Activated CD4-positive, alpha-beta memory T cell treated with anti-CD3 and anti-CD28 coated beads for 36 hours (primary cell): ENCODE measurements around the gene ITGB1BP1. TPM values are rescaled to one million over a fixed set of nuclear protein-coding genes. Genes with fewer than 3 reads are reported as not detected.

Source experiments
- CTCF ChIA-PET: fragments of 350-600 bp; sonication (Branson Sonifier 250); formaldehyde crosslinking; loops from one replicate; lab custom pipeline; 2021; ENCODE audit warnings: antibody characterized with exemption, inconsistent platforms; lab: Charles Lee
- POLR2A ChIA-PET: fragments of 350-600 bp; sonication (Branson Sonifier 250); formaldehyde crosslinking; loops from one replicate; lab custom pipeline; 2021; ENCODE audit warnings: antibody characterized with exemption; lab: Charles Lee
- DNase-seq: peaks from one replicate; pipeline ENCODE4 v3.0.0-alpha.2; 2020
- H3K27ac Mint-ChIP-seq: one replicate; pipeline ENCODE4 v1.8.0; 2021; ENCODE audit warnings: mixed read lengths
- H3K27me3 Mint-ChIP-seq: one replicate; pipeline ENCODE4 v1.8.0; 2021; ENCODE audit warnings: mixed read lengths
- H3K36me3 Mint-ChIP-seq: one replicate; pipeline ENCODE4 v1.8.0; 2021; ENCODE audit warnings: mixed read lengths
- H3K4me1 Mint-ChIP-seq: one replicate; pipeline ENCODE4 v1.8.0; 2021; ENCODE audit warnings: low read depth, mixed read lengths
- H3K4me3 Mint-ChIP-seq: one replicate; pipeline ENCODE4 v1.8.0; 2021; ENCODE audit warnings: mild to moderate bottlenecking, mixed read lengths
- H3K9me3 Mint-ChIP-seq: one replicate; pipeline ENCODE4 v1.8.0; 2021; ENCODE audit warnings: mixed read lengths
- intact Hi-C: fragments of 100-400 bp; cut with micrococcal nuclease; formaldehyde crosslinking; loops from one replicate; pipeline ENCODE4 v1.15.1; 2023
- total RNA-seq, 2 experiments: library from RNA; stranded (reverse); gene quantifications; one replicate each; pipeline ENCODE4 v1.2.3, GENCODE V29; 2021

Gene ITGB1BP1
- total RNA-seq, 2 experiments from 2014 or later: 136 to 142 TPM

GRCh38 chr2:9451231-9451630, 27.9 kb upstream of the ITGB1BP1 start:
- Mint-ChIP-seq H3K4me3 (no peak overlapping the region), H3K9me3 (no peaks in the 10 kb centered on the region), H3K36me3 (peaks cover 35% of the 10 kb centered on the region), H3K27me3 (no peaks in the 10 kb centered on the region), H3K4me1 (no peaks in the 10 kb centered on the region), H3K27ac (no peak overlapping the region)
- DNase-seq: no peak
- intact Hi-C loops: no loop called here
- ChIA-PET CTCF (no interaction called here), POLR2A (interaction anchor here (0.6 kb wide), 1 partner anchor 29 kb away, joined by 8 read pairs; no protein-coding TSS in a partner anchor)

- Mint-ChIP-seq H3K36me3 (peaks cover 51% of the 10 kb centered on the region), H3K9me3 (no peaks in the 10 kb centered on the region), H3K27ac (peak overlapping the region; percentile 44), H3K4me1 (peaks cover 21% of the 10 kb centered on the region), H3K4me3 (no peak overlapping the region), H3K27me3 (no peaks in the 10 kb centered on the region)
- ChIA-PET CTCF (no interaction called here), POLR2A (interaction anchor here (1.1 kb wide), 1 partner anchor 110 kb away, joined by 3 read pairs; the partner anchor contains the start of gene ADAM17)
- DNase-seq: peak; percentile 24
- intact Hi-C loops: no loop called here
Measured at GRCh38 chr2:9445089-9445488, 21.8 kb upstream of the ITGB1BP1 start.

- no peak for DNase-seq
- no peaks in the 10 kb centered on the region for H3K27me3 Mint-ChIP-seq
- no peak overlapping the region for H3K27ac Mint-ChIP-seq
- no peak overlapping the region for H3K4me3 Mint-ChIP-seq
- CTCF ChIA-PET: interaction anchor here (0.7 to 0.8 kb wide), 2 partner anchors 301 to 541 kb away, joined by 3 read pairs; no protein-coding TSS in a partner anchor
- intact Hi-C loops: no loop called here
- POLR2A ChIA-PET: no interaction called here
- peaks cover 21% of the 10 kb centered on the region for H3K4me1 Mint-ChIP-seq
- peaks cover 45% of the 10 kb centered on the region for H3K36me3 Mint-ChIP-seq
- H3K9me3 Mint-ChIP-seq: no peaks in the 10 kb centered on the region
Measured at GRCh38 chr2:9443526-9443925, 20.2 kb upstream of the ITGB1BP1 start.

GRCh38 chr2:9441556-9441955, 18.2 kb upstream of the ITGB1BP1 start:
- no peak for DNase-seq
- no peaks in the 10 kb centered on the region for H3K9me3 Mint-ChIP-seq
- no peaks in the 10 kb centered on the region for H3K27me3 Mint-ChIP-seq
- H3K4me3 Mint-ChIP-seq: no peak overlapping the region
- intact Hi-C loops: no loop called here
- ChIA-PET CTCF (interaction anchor here (0.5 kb wide), 1 partner anchor 329 kb away, joined by 3 read pairs; no protein-coding TSS in a partner anchor), POLR2A (no interaction called here)
- H3K4me1 Mint-ChIP-seq: peaks cover 21% of the 10 kb centered on the region
- H3K27ac Mint-ChIP-seq: no peak overlapping the region
- peaks cover 48% of the 10 kb centered on the region for H3K36me3 Mint-ChIP-seq

- no peak for DNase-seq
- H3K36me3 Mint-ChIP-seq: peaks cover 46% of the 10 kb centered on the region
- no peak overlapping the region for H3K4me3 Mint-ChIP-seq
- ChIA-PET CTCF (no interaction called here), POLR2A (no interaction called here)
- intact Hi-C loops: no loop called here
- peaks cover 14% of the 10 kb centered on the region for H3K4me1 Mint-ChIP-seq
- H3K9me3 Mint-ChIP-seq: no peaks in the 10 kb centered on the region
- H3K27ac Mint-ChIP-seq: no peak overlapping the region
- H3K27me3 Mint-ChIP-seq: no peaks in the 10 kb centered on the region
Measured at GRCh38 chr2:9440058-9440727, 16.9 kb upstream of the ITGB1BP1 start.

- intact Hi-C loops: no loop called here
- H3K4me3 Mint-ChIP-seq: no peak overlapping the region
- no peak for DNase-seq
- H3K4me1 Mint-ChIP-seq: peaks cover 8% of the 10 kb centered on the region
- H3K27ac Mint-ChIP-seq: no peak overlapping the region
- H3K27me3 Mint-ChIP-seq: no peaks in the 10 kb centered on the region
- CTCF ChIA-PET: no interaction called here
- no peaks in the 10 kb centered on the region for H3K9me3 Mint-ChIP-seq
- POLR2A ChIA-PET: no interaction called here
- peaks cover 47% of the 10 kb centered on the region for H3K36me3 Mint-ChIP-seq
Measured at GRCh38 chr2:9439536-9439935, 16.2 kb upstream of the ITGB1BP1 start.

GRCh38 chr2:9434489-9434888, 11.2 kb upstream of the ITGB1BP1 start:
- H3K27ac Mint-ChIP-seq: no peak overlapping the region
- H3K4me1 Mint-ChIP-seq: peaks cover 15% of the 10 kb centered on the region
- DNase-seq: no peak
- ChIA-PET POLR2A (no interaction called here), CTCF (no interaction called here)
- H3K9me3 Mint-ChIP-seq: no peaks in the 10 kb centered on the region
- peaks cover 61% of the 10 kb centered on the region for H3K36me3 Mint-ChIP-seq
- no peaks in the 10 kb centered on the region for H3K27me3 Mint-ChIP-seq
- H3K4me3 Mint-ChIP-seq: no peak overlapping the region
- intact Hi-C loops: no loop called here

- H3K27me3 Mint-ChIP-seq: no peaks in the 10 kb centered on the region
- CTCF ChIA-PET: interaction anchor here (0.7 to 1.3 kb wide), 3 partner anchors 8 to 288 kb away, joined by 3 to 5 read pairs (median 4); no protein-coding TSS in a partner anchor
- DNase-seq: no peak
- peaks cover 47% of the 10 kb centered on the region for H3K36me3 Mint-ChIP-seq
- H3K9me3 Mint-ChIP-seq: no peaks in the 10 kb centered on the region
- peaks cover 18% of the 10 kb centered on the region for H3K4me1 Mint-ChIP-seq
- H3K4me3 Mint-ChIP-seq: no peak overlapping the region
- POLR2A ChIA-PET: interaction anchor here (1.5 kb wide), 1 partner anchor 8 kb away, joined by 3 read pairs; no protein-coding TSS in a partner anchor
- intact Hi-C loops: loop anchor here (1.0 kb wide), 1 partner anchor 11 kb away; no protein-coding TSS in a partner anchor
- peak overlapping the region; percentile 70 for H3K27ac Mint-ChIP-seq
Measured at GRCh38 chr2:9430316-9431293, 7.3 kb upstream of the ITGB1BP1 start.

- DNase-seq: no peak
- Mint-ChIP-seq H3K36me3 (peaks cover 38% of the 10 kb centered on the region), H3K27me3 (no peaks in the 10 kb centered on the region), H3K27ac (no peak overlapping the region), H3K4me1 (peaks cover 18% of the 10 kb centered on the region), H3K9me3 (no peaks in the 10 kb centered on the region), H3K4me3 (no peak overlapping the region)
- ChIA-PET POLR2A (no interaction called here), CTCF (no interaction called here)
- intact Hi-C loops: loop anchor here (10.0 kb wide), 3 partner anchors 284 to 616 kb away; partner anchors contain the start of gene KLF11
Measured at GRCh38 chr2:9428965-9429577, 5.7 kb upstream of the ITGB1BP1 start.

GRCh38 chr2:9424447-9425164, 1.3 kb upstream of the ITGB1BP1 start:
- Mint-ChIP-seq H3K27me3 (no peaks in the 10 kb centered on the region), H3K27ac (no peak overlapping the region), H3K9me3 (no peaks in the 10 kb centered on the region), H3K4me1 (peaks cover 26% of the 10 kb centered on the region), H3K4me3 (no peak overlapping the region), H3K36me3 (peaks cover 13% of the 10 kb centered on the region)
- ChIA-PET CTCF (no interaction called here), POLR2A (interaction anchor here (0.7 to 1.4 kb wide), 4 partner anchors 25 to 269 kb away, joined by 3 to 4 read pairs (median 4); partner anchors contain the start of gene ADAM17)
- intact Hi-C loops: loop anchor here (5.0 to 10.0 kb wide), 4 partner anchors 280 to 620 kb away; partner anchors contain the start of gene KLF11
- no peak for DNase-seq

GRCh38 chr2:9423922-9424272, 569 bp upstream of the ITGB1BP1 start:
- CTCF ChIA-PET: interaction anchor here (1.9 kb wide), 1 partner anchor 132 kb away, joined by 6 read pairs; the partner anchor contains the start of gene ADAM17
- Mint-ChIP-seq H3K36me3 (peaks cover 12% of the 10 kb centered on the region), H3K27me3 (no peaks in the 10 kb centered on the region), H3K4me3 (no peak overlapping the region), H3K4me1 (peaks cover 33% of the 10 kb centered on the region), H3K27ac (no peak overlapping the region), H3K9me3 (no peaks in the 10 kb centered on the region)
- peak; percentile 49 for DNase-seq
- intact Hi-C loops: loop anchor here (1.0 to 10.0 kb wide), 8 partner anchors 50 to 621 kb away; partner anchors contain the start of genes IAH1, KLF11 and YWHAQ
- POLR2A ChIA-PET: interaction anchor here (0.7 to 1.4 kb wide), 5 partner anchors 26 to 347 kb away, joined by 3 to 4 read pairs (median 3); partner anchors contain the start of gene ADAM17
